Endothelial cell of umbilical vein (primary cell): ENCODE measurements around the gene CDKN1A. TPM values are rescaled to one million over a fixed set of nuclear protein-coding genes. Genes with fewer than 3 reads are reported as not detected.
A peak's percentile ranks its signal among the peaks of the same experiment; 100 is the strongest.

Experiments used
- polyA plus RNA-seq, 4 experiments: library from polyadenylated mRNA; depleted of rRNA in 3 of 4; stranded (reverse) in 3 of 4; unstranded in 1 of 4; fragments of >200 nt; gene quantifications; 2 replicates each; pipeline versions ENCODE4 v1.2.1 to v1.2.3, GENCODE V29; 2011 to 2012; ENCODE audit warnings: missing spikeins in 1 of 4
- small RNA-seq: library from RNA; depleted of rRNA; stranded (forward); fragments of <200 nt; gene quantifications from one replicate; pipeline ENCODE3, GENCODE V24; 2012; ENCODE audit warnings: low replicate concordance, low read depth; ENCODE audit not compliant: insufficient read depth, insufficient read length
- total RNA-seq: library from RNA; stranded (reverse); gene quantifications from 2 replicates; pipeline ENCODE4 v1.2.3, GENCODE V29; 2021

Gene CDKN1A
- total and polyA plus RNA-seq, 2 donors (not counting 3 experiments of a cell fraction or from before 2014, with no cell fraction given), result 170 to 238 TPM

Small RNA genes within 50 kb of the gene (small RNA-seq; reads per million reads assigned to genes)
- gene RF00019 (not detected), gene RNU1-88P (4.6 reads per million, percentile 34 among the genes with 10 or more reads in this experiment)

Other genes starting within 250 kb of the CDKN1A start
- gene PXT1, start 235.9 kb upstream of the CDKN1A start, total RNA-seq, result not detected in 2 replicates
- not detected in 2 replicates for gene PXT1, start 235.9 kb upstream of the CDKN1A start, polyA plus RNA-seq
- gene KCTD20, start 235.7 kb upstream of the CDKN1A start, total RNA-seq, result 47.2 and 49.2 TPM in 2 replicates
- gene KCTD20, start 235.7 kb upstream of the CDKN1A start, polyA plus RNA-seq, result 20.6 and 26.2 TPM in 2 replicates
- gene STK38, start 131.2 kb upstream of the CDKN1A start, total RNA-seq, result 26.9 and 30.3 TPM in 2 replicates
- gene STK38, start 131.2 kb upstream of the CDKN1A start, polyA plus RNA-seq, result 10.1 and 10.2 TPM in 2 replicates
- gene SRSF3, start 84.4 kb upstream of the CDKN1A start, total RNA-seq, result 393 and 422 TPM in 2 replicates
- 308 and 317 TPM in 2 replicates for gene SRSF3, start 84.4 kb upstream of the CDKN1A start, polyA plus RNA-seq
- gene RAB44, start 19.1 kb downstream of the CDKN1A start, total RNA-seq, result 0.11 TPM in 1 of 2 replicates, not detected in the other
- gene RAB44, start 19.1 kb downstream of the CDKN1A start, polyA plus RNA-seq, result 0.03 TPM in 2 replicates
- 18.8 and 32.1 TPM in 2 replicates for gene CPNE5, start 160.7 kb downstream of the CDKN1A start, total RNA-seq
- gene CPNE5, start 160.7 kb downstream of the CDKN1A start, polyA plus RNA-seq, result 49.4 and 55.8 TPM in 2 replicates
- gene PPIL1, start 196.1 kb downstream of the CDKN1A start, total RNA-seq, result 33.8 and 35.6 TPM in 2 replicates
- gene PPIL1, start 196.1 kb downstream of the CDKN1A start, polyA plus RNA-seq, result 28.6 and 30.8 TPM in 2 replicates
- 34.0 and 36.4 TPM in 2 replicates for gene C6orf89, start 207.2 kb downstream of the CDKN1A start, total RNA-seq
- gene C6orf89, start 207.2 kb downstream of the CDKN1A start, polyA plus RNA-seq, result 16.6 and 18.2 TPM in 2 replicates